GM19395 (cell line): Measurements from ENCODE around the gene IBTK.
A peak's percentile ranks its signal among the peaks of the same experiment; 100 is the strongest.
"Not testable (repeated sequence)": the region's sequence is repeated elsewhere in the genome, so short reads cannot be mapped to it uniquely, and the experiment has no call there.

Experiments
- ATAC-seq: cut with Tn5 transposase; IDR thresholded peaks from one replicate; pipeline ENCODE4 v1.9.1; 2021; ENCODE audit warnings: mild to moderate bottlenecking, moderate library complexity; ENCODE audit not compliant: unreplicated experiment

IBTK gene

DNA sequence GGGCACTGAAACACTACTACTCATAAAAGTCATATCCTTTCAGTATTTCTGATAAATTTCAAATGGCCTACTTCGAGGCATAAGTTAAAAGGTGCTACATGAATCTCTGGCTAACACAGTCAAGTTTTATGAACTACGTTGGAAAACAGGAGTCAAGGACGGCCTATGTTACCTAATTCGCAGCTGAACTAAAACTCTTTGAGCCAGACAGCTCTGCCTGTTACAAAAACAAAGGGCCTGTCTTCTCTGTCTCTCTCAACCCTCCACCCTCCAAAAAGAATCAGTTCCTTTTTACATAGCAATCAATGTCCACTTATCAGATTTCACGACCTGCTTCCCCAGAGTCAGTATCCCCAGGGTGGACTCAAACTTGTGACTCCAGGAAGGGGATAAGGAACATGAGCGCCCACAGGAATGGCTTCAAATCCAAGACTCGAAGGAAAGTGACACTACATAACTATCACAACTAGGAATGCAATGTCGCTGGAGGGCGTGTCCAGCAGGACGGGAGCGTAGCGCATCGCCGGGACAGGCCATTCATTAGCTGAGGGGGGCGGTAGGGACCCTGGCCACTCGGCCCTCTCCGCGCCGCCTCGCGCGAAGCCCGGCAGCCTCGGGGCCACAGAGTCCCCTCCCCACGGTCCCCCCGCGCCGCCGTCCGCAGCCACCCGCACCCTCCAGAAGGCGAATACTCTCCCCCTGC, 591 bp downstream of the IBTK start:
- peak; percentile 44 for ATAC-seq

DNA sequence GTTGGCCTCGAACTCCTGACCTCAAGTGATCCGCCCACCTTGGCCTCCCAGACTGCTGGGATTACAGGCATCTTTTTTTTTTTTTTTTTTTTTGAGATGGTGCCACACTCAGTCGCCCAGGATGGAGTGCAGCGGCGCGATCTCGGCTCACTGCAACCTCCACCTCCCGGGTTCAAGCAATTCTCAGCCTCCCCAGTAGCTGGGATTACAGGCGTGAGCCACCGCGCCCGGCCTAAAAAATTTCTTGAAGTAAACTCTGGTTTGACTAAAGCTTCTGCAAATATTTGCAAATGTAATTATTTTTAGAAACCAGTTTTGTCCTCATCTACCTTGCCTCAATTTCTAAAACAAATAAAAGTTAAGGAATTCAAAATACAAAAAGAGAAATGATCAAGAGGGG, 1.2 kb downstream of the IBTK start:
- ATAC-seq = no peak

DNA sequence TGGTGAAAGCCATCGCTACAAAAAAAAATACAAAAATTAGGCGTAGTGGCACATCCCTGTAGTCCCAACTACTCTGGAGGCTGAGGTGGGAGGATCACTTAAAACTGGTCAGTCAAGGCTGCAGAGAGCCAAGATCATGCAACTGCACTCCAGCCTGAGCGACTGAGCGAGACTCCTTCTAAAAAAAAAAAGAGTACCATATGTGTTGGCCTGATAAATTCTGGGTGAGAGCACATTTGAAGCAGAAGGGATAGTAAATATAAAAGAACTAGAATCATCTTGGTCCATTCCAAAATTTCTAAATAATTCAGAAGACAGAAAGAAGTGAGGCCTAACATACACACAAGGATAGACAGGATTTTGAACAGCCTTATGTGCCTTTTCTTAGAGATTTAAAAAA, 2.2 kb downstream of the IBTK start:
- ATAC-seq = no peak

DNA sequence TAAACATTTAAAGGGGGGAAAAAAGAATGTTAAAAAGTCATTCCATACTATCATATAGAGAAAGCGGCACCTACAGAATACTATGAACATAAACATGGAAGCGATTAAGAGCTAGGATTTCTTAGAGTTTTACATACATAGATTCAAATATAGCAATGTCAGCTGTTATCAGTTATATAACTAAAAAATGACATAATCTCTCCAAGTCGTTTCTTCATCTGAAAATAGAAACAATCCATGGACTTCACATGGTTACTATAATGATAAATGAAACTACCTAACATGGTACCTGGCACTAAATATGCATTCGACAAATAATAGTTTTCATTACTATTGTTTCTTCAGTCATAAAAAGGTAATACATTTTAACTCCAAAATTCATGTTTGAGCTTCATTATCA, 3.7 kb downstream of the IBTK start:
- no peak for ATAC-seq

DNA sequence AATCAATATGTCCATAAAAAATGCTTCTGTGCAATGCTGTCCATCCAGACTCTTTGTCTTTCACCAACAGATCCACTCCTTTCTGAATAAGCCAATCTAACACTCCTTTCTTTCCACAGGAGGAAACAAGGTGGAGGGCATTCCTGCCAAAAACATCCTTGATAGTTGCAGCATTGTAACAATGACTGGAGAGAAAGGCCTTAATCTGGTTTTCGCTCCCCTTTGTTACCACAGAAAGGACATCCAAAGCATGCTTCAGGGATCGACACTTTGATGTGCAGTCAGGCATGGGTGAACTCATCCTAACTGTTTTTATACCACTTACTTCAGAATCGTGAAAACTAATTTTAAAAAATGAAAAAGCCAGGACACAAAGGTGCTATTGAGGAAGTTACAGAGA, 7.4 kb downstream of the IBTK start:
- ATAC-seq = no peak

DNA sequence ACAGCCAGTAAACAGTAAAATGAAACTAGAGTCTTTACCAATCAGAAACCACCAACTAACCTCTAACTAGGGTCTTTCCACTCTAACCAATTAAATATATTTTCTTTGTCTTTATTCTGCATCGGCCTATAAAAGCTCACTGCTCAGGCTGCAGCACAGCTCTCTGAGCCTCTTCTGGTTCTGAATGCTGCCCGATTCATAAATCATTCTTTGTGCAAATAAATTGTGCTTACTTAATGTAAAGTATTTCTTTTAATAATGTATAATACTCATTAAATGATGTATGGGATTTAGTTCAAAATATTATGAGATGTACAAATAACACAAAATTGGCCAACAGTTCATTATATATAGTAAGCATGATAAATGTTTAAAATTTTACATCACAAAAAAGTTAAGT, 7.9 kb downstream of the IBTK start:
- ATAC-seq = no peak

DNA sequence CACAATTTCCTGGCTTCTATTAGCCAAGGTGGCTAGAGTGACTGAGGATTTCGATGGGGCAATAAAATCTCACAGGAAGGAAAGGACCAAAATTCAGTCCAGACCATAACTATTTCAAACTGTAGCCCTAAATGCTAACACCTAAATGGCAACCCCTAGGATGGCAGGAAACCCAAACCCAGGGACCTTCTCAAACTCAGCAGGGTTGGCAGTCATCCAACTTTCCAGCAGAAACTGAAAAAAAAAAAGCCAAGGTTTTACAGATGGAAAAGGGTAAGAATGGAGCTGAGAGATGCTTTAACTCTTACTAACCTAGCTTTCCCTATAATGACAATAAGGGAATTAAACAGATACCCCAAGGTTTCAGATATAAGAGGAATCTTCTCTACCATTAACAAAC, 10.5 kb downstream of the IBTK start:
- ATAC-seq = no peak

DNA sequence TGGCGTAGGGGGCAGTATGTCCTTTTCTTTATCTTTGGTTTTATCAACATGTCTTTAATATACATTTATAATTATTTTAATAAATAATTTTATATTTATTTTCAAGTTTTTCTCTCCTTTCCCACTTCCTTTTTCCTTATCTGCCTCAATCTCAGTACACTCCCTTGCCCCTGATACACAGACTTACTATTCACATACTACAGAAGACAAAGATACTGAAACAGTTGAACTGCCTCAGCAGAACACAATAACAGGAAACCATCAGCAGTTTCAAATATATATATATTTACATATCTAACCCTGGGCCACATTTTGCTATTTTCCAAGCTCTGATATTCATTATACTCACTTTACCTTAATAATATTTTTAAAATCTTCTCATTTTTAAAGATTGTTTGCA, 19.8 kb downstream of the IBTK start:
- peak; percentile 96 for ATAC-seq

DNA sequence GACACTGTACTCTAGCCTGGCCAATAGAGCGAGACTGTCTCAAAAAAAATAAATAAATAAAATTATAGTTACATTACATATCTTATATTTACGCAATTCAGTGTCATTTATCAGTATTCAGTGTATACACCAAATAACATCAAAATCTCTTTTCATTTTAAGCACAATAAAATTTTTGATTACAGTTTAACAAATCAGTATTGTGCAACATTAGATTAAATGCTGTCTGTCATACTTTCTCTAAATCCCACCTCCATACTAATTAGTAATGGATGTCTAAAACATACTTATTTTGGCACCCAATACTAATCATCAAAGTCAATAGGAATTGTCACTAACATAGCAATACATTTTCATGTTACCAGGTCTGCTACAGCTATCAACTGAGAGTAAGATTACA, 27.4 kb downstream of the IBTK start:
- ATAC-seq = no peak

DNA sequence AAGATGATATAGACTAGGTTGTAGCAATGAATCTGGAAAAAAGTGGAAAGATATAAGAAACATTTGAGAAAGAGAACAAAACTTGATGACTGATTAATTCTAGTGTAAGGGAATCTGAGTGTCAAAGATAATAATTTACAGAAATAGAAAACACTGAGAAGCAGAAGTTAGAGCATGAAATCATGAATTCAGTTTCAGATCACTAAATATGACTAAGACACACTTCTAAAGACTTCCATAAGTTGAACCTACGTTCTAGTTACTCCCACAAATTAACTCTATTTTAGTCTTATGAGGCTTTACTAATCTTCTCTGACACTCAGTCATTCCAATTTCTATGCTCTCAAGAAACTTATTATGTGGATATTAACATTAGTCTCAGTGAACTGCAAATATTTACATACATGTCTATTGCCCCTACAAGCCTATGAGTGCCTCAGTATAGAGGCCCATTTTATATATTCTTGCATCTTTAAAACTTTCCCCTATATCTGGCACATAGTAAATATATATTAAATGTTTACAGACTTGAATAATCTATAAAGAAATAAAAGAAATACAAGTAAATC, 30.4 kb downstream of the IBTK start:
- peak; percentile 99 for ATAC-seq

DNA sequence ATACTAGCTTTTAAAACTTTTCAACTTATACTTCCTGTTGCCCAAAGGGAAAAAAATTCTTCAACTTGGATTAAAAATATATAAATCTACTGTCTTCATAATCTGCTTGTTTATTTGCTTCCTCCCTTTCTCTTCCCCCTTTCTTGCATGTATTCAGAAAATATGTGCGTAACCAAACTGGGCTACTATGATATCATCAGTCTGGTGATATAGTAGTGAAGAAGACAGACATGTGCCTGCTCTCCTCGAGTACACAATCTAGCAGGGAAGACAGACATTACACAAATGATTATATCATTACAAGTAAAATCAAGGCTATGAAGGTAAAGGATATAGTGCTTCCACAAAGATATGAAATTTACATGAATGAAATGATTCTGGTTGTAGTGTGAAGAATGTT, 31.0 kb downstream of the IBTK start:
- ATAC-seq = peak; percentile 26

DNA sequence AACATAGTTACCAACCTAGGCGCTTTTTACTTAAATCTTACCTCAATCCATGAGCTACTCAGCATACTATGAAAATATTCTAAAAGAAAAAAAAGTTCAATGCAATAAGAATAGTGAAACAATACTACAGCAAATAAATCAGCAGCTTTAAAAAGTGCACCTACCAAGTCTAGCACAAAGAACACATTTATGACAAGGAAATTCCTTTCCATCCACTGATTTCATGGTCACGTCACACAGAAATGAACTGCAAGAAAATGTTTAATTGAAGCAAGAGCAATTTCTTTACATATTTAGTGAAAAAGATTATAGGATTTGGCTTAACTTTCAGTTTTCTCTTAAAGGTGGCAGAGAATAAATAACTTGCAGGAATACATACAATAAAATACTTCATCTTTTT, 36.2 kb downstream of the IBTK start:
- no peak for ATAC-seq

DNA sequence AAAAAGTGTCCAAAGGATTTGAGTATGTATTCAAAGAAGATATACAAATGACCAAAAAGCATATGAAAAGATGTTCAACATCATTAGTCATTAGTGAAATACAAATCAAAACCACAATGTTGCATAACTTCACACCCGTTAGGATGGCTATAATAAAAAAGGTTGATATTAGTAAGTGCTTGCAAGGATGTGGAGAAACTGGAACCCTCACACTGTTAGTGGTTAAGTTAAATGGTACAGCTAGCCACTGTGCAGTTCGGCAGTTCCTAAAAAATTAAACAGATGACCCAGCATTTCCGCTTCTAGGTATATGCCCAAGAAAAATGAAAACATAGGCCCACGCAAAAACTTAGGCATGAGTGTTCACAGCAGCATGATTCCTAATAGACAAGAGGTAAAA, 38.6 kb downstream of the IBTK start:
- ATAC-seq = no peak

DNA sequence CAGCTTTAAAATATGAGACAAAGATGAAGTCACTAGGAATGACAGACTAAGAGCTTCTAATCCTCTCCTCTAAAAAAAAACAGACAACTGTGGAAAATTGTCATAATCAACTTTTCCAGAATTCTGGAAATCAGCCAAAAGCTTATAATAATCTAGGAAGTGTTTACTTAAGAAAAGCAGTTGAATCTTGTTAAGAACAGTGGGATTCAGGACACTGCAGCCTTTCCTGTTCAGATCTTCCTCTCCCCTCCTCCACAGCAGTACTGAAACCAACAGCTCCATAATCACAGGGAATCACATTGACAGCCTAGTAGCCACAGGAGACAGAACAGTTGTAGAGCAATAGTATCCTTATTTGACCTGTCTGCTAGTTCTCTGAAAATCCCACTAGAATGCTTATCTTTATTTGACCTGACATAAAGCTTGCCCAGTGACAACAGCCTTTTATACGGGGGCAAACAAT, 41.6 kb downstream of the IBTK start:
- no peak for ATAC-seq

DNA sequence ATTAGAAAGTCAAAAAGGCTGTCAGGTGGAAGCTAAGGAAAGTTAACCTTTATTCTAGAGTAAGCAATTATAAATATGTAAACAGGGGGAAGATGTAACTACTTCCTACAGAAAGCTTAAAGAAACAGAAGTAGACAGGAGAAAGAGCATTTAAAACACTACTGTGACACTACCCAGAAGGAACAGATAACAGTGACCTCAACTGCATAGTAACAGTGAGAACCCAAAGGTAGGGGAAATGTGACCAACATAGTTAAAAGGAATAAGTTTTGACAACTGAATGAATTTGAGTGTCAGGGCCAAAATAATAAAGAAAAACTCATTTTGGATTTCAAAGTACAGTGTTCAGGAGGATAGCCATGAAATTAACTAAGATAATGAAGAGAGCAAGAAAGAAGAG, 43.5 kb downstream of the IBTK start:
- ATAC-seq = no peak

DNA sequence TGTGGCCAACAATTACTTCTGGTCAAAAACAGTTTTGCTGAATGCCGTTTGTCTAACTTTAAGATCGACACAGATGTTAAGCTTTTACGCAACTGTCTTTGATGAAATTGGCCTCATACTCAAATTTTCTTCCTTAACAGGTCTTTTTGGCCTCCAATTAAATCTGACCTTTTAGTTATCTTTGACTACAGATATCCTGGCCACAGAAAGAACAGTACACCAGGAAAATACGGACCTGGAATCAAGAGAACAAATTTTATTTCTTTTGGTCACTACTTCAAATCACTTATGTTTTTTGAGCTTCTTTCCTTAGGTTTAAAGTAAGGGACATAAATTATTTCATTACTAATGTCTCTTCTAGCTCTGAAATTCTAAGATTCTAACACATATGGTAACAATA, 49.8 kb downstream of the IBTK start:
- no peak for ATAC-seq

DNA sequence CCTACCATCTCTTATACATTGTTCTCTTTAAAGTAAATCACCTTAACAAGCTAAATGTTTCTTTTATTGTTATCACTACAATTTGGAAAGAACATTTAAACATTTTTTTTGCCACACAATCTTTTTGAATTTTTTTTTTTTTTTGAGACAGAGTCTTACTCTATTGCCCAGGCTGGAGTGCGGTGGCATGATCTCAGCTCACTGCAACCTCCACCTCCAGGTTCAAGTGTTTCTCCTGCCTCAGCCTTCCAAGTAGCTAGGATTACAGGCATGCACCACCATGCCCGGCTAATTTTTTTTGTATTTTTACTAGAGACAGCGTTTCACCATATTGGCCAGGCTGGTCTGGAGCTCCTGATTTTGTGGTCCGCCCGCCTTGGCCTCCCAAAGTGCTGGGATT, 50.3 kb downstream of the IBTK start:
- not testable (repeated sequence) for ATAC-seq

DNA sequence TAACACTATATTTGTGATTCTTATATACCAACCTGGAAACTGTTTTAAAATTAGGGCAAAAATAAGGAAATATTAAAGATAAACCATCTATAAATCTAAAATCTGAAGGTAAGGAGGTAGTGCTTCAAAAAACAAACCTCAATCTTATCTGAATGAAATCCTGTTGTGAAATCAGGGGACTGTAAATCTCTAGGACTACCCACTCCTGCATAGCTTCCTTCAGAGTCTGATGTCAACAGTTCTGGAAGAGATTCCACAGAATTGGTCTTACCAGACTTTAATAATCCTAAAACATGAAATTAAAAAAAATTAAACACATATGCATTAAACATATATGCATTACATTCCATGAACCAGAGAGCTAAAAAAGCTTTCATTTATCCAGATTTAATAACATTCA, 51.4 kb downstream of the IBTK start:
- ATAC-seq = no peak

DNA sequence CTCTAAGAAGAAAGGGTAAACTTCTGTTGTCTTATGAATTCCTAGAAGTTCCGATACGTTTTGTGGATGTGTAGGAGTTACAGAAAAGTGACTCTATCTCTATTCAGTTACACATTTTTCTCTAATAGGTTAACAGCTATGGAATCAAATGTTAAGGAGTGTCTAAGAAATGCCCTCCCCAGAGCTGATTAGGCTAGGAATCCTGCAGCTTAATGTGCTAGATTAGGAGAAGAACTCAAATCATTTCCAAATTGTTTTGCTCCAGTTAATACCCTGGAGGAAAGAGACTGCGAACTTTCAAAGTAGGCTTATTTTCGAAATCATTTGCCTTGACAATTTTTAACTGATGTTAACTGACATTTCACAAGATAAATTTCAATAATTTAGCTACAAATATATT, 51.9 kb downstream of the IBTK start:
- ATAC-seq = no peak

DNA sequence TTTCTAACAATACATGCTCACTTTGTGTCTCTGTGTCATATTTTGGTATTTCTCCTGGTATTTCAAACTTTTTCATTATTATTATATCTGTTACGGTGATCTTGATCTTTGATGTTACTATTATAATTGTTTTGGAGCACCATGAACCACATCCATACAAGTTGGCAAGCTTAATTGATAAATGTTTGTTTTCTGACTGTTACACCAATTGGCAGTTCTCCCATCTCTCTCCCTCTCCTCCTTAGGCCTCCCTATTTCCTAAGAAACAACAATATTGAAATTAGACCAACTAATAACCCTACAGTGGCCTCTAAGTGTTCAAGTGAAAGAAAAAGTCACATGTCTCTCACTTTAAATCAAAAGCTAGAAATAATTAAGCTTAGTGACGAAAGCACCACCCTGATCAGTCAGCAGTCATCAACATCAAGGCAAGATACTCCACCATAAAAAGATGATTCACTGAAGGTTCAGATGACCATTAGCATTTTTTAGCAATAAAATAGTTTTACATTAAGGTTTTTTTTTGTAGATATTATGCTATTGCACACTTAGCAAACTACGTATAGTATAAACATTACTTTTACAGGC, 61.5 kb downstream of the IBTK start:
- no peak for ATAC-seq

DNA sequence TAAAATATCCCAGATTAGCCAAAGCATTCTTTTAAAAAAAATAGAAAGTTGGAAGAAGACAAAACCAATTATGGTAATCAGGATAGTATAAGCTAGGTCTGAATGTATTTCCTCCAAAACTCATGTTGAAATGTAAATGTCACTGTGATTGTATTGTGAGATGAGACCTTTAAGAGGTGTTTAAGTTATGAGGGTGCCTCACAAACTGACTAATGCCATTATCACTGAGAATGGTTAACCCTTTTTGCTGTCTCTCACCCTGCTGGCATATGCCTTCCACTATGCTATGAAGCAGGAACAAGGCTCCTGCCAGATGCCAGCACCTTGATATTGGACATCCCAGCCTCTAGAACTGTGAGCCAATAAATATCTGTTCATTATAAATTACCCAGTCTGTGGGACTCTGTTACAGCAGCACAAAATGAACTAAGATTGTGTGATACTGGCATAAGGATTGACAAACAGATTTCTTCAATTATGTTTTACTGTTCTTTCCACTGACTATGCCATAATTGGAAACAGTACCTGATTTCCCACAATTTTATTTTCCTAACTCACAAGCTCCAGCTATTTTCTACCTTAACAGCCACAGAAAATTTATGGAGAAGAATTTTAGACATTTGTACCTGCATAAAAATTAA, 63.8 kb downstream of the IBTK start:
- ATAC-seq = no peak

DNA sequence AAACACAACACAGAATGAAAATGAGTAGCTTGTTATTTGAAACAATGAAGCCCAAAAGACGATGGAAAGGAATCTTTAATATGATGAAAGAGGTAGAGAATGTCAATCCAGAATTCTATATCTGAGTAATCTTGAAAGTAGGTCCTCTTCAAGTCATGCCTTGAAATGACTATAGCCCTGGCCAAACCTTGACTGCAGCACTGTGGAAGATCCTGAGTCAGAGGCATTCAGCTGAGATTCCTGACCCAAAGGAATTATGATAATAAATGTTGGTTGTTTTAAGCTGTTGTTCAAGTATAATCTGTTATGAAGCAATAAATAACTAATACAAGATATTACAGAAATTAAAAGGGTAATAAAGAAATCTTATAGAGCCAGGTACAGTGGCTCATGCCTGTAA, 64.8 kb downstream of the IBTK start:
- no peak for ATAC-seq
